HG03108 (cell line): ENCODE data around the gene ZG16.

Experiments
- ATAC-seq: cut with Tn5 transposase; IDR thresholded peaks from one replicate; pipeline ENCODE4 v1.9.1; 2021; ENCODE audit warnings: moderate library complexity; ENCODE audit not compliant: unreplicated experiment

Gene ZG16

GRCh38 chr16:29820271-29820701, 42.2 kb downstream of the ZG16 start, which contains the start of gene MVP:
Gene MVP (plus strand): TSS chr16:29820462. CDS start chr16:29830550, 10,088 bp downstream.
- peak; percentile 25 for ATAC-seq

- peak; percentile 39 for ATAC-seq
These were observed 42.9 kb downstream of the ZG16 start for GRCh38 chr16:29820730-29821642.

- ATAC-seq: no peak
These were observed 43.6 kb downstream of the ZG16 start for GRCh38 chr16:29821643-29822115.

- no peak for ATAC-seq
These were observed 46.6 kb downstream of the ZG16 start for GRCh38 chr16:29824589-29825144.

- no peak for ATAC-seq
These were observed 47.3 kb downstream of the ZG16 start for GRCh38 chr16:29825145-29826044.

GRCh38 chr16:29826342-29826695, 48.3 kb downstream of the ZG16 start:
- no peak for ATAC-seq

- ATAC-seq: no peak
These were observed 52.7 kb downstream of the ZG16 start for GRCh38 chr16:29830774-29831173.

GRCh38 chr16:29831490-29831889, 53.4 kb downstream of the ZG16 start:
- ATAC-seq: no peak
